Upper lobe of left lung (tissue), 6 donors: ENCODE data around the gene SUPT3H. TPM values are rescaled to one million over a fixed set of nuclear protein-coding genes. Genes with fewer than 3 reads are reported as not detected.

ENCODE experiments used
- ATAC-seq, 2 donors: fragments of 200-7000 bp; cut with Tn5 transposase; one replicate each; pipeline ENCODE4 v1.9.1; 2022; ENCODE audit warnings: mild to moderate bottlenecking in 2 of 2, moderate library complexity in 2 of 2; ENCODE audit not compliant: low FRiP score in 2 of 2
- DNase-seq, 2 donors: peaks; one replicate each; pipeline ENCODE4 v3.0.0-alpha.2; 2019 to 2020
- H3K27ac ChIP-seq, 4 donors: fragments of 200-600 bp; sonication (generic); one replicate each; pipeline ENCODE4 v1.5.1; 2016 to 2019
- H3K27me3 ChIP-seq, 4 donors: fragments of 200-600 bp; sonication (generic); one replicate each; pipeline ENCODE4 v1.5.1; 2017 to 2019
- H3K36me3 ChIP-seq, 4 donors: fragments of 200-600 bp; sonication (generic); one replicate each; pipeline ENCODE4 v1.5.1; 2016 to 2019
- H3K4me1 ChIP-seq, 4 donors: fragments of 200-600 bp; sonication (generic); one replicate each; pipeline ENCODE4 v1.5.1; 2018 to 2019
- H3K4me3 ChIP-seq, 4 donors: fragments of 200-600 bp; sonication (generic); one replicate each; pipeline ENCODE4 v1.5.1; 2017 to 2019; ENCODE audit warnings: mild to moderate bottlenecking in 2 of 4, moderate library complexity in 1 of 4
- H3K9me3 ChIP-seq, 4 donors: fragments of 200-600 bp; sonication (generic); one replicate each; pipeline ENCODE4 v1.5.1; 2018 to 2019
- EP300 ChIP-seq, 4 donors: sonication (generic); formaldehyde crosslinking; IDR thresholded peaks; one replicate each; pipeline ENCODE4 v1.5.1; 2017; ENCODE audit warnings: antibody characterized with exemption in 4 of 4, control low read depth in 2 of 4
- POLR2A ChIP-seq, 4 donors: fragments of 450-650 bp; IDR thresholded peaks; one replicate each; pipeline ENCODE4 v1.5.1; 2016 to 2017; ENCODE audit warnings: antibody characterized with exemption in 4 of 4, mild to moderate bottlenecking in 2 of 4
- POLR2AphosphoS5 ChIP-seq, 2 donors: sonication (generic); formaldehyde crosslinking; IDR thresholded peaks; one replicate each; pipeline ENCODE4 v1.5.1; 2017; ENCODE audit warnings: antibody characterized with exemption in 2 of 2
- WGBS, 2 donors: methylation state at CpG; one replicate each; pipeline ENCODE4 v1.1.5; 2017 to 2018; 5-methylcytosine and 5-hydroxymethylcytosine counted together
- total RNA-seq, 6 donors: library from RNA; depleted of rRNA in 4 of 6; stranded (reverse); fragments of >200 nt in 4 of 6; gene quantifications; one replicate each; pipeline versions ENCODE4 v1.1.0 to v1.2.1, GENCODE V29; 2016 to 2021
- TF ChIP-seq, protein P1 (sequence below), 6 experiments: fragments of 450-650 bp in 4 of 6; fragments of 200-600 bp in 2 of 6; sonication (generic) in 2 of 6; IDR thresholded peaks; one replicate each; pipeline ENCODE4 v1.5.1; 2016 to 2019; ENCODE audit warnings: antibody characterized with exemption in 6 of 6
- donor health status: DM: no; HTN: no; CAD: no; lungs with moderate emphysema.
- donor health status: DM: no; HTN: yes; CAD: no; lungs with severe emphysema.

SUPT3H gene
- total RNA-seq, 6 donors from 2014 or later, result 6.4 to 45.1 (median 8.9) TPM

GRCh38 chr6:45415788-45416518, 38.2 kb upstream of the SUPT3H start:
- TF ChIP-seq, protein P1, sequence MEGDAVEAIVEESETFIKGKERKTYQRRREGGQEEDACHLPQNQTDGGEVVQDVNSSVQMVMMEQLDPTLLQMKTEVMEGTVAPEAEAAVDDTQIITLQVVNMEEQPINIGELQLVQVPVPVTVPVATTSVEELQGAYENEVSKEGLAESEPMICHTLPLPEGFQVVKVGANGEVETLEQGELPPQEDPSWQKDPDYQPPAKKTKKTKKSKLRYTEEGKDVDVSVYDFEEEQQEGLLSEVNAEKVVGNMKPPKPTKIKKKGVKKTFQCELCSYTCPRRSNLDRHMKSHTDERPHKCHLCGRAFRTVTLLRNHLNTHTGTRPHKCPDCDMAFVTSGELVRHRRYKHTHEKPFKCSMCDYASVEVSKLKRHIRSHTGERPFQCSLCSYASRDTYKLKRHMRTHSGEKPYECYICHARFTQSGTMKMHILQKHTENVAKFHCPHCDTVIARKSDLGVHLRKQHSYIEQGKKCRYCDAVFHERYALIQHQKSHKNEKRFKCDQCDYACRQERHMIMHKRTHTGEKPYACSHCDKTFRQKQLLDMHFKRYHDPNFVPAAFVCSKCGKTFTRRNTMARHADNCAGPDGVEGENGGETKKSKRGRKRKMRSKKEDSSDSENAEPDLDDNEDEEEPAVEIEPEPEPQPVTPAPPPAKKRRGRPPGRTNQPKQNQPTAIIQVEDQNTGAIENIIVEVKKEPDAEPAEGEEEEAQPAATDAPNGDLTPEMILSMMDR (IDR thresholded peaks at IDR 0.05), result no peak
- TF ChIP-seq POLR2A (IDR thresholded peaks at IDR 0.05) (no peak), EP300 (IDR thresholded peaks at IDR 0.05) (no peak), POLR2AphosphoS5 (IDR thresholded peaks at IDR 0.05) (no peak)
- Histone ChIP-seq H3K9me3 (no peaks in the 10 kb centered on the region), H3K36me3 (no peaks in the 10 kb centered on the region), H3K4me3 (no peak overlapping the region), H3K27ac (no peak overlapping the region), H3K27me3 (peaks cover 0 to 16% (median 2%) of the 10 kb centered on the region in 4 donors), H3K4me1 (peaks cover 16 to 18% (median 17%) of the 10 kb centered on the region in 4 donors)
- no peak for ATAC-seq
- 67 to 70% methylated on average over 3 of the region's 3 CpGs for WGBS, 2 donors
- no peak for DNase-seq

GRCh38 chr6:45415315-45415714, 37.6 kb upstream of the SUPT3H start:
- WGBS, 2 donors, result 19 to 69% methylated on average over 2 of the region's 2 CpGs
- peaks cover 0 to 10% (median 2%) of the 10 kb centered on the region in 4 donors for H3K27me3 ChIP-seq

GRCh38 chr6:45411959-45412358, 34.2 kb upstream of the SUPT3H start:
- peaks cover 0 to 3% (median 0%) of the 10 kb centered on the region in 4 donors for H3K27me3 ChIP-seq
- no peak for ATAC-seq
- no peak for DNase-seq
- no peak overlapping the region for H3K4me3 ChIP-seq
- TF ChIP-seq POLR2AphosphoS5 (IDR thresholded peaks at IDR 0.05) (no peak), POLR2A (IDR thresholded peaks at IDR 0.05) (no peak), EP300 (IDR thresholded peaks at IDR 0.05) (no peak)
- TF ChIP-seq, protein P1 (IDR thresholded peaks at IDR 0.05), result no peak
- H3K9me3 ChIP-seq, result no peaks in the 10 kb centered on the region
- no peaks in the 10 kb centered on the region for H3K36me3 ChIP-seq
- WGBS, 2 donors, result 84 to 87% methylated on average over 5 of the region's 5 CpGs
- H3K4me1 ChIP-seq, result no peaks in the 10 kb centered on the region
- H3K27ac ChIP-seq, result no peak overlapping the region

More at GRCh38 chr6:45415315-45415714, 37.6 kb upstream of the SUPT3H start:
- Histone ChIP-seq H3K27ac (no peak overlapping the region), H3K4me1 (peaks cover 11 to 12% (median 12%) of the 10 kb centered on the region in 4 donors), H3K9me3 (no peaks in the 10 kb centered on the region), H3K4me3 (no peak overlapping the region), H3K36me3 (no peaks in the 10 kb centered on the region)
- ATAC-seq, result no peak
- TF ChIP-seq, protein P1 (IDR thresholded peaks at IDR 0.05), result no peak
- no peak for TF ChIP-seq POLR2AphosphoS5 (IDR thresholded peaks at IDR 0.05)
- TF ChIP-seq EP300 (IDR thresholded peaks at IDR 0.05), result no peak
- no peak for TF ChIP-seq POLR2A (IDR thresholded peaks at IDR 0.05)
- no peak for DNase-seq

DNA sequence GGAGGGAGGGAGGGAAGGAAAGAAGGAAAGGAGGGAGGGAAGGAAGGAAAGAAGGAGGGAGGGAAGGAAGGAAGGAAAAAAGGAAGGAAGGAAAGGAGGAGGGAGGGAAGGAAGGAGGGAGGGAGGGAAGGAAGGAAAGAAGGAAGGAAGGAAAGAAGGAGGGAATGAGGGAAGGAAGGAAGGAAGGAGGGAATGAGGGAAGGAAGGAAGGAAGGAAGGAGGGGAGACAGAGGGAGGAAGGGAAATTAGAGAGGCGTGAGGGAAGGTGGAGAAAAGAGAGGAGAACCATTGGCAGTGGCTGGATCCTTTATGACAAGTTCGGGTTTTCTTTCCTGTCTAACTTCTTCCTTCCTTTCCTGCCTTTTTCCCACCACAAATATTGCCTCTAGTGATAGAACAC, 22.3 kb upstream of the SUPT3H start:
- no peaks in the 10 kb centered on the region for H3K4me1 ChIP-seq
- DNase-seq, result no peak
- H3K4me3 ChIP-seq, result no peak overlapping the region
- H3K27ac ChIP-seq, result no peak overlapping the region
- no peak for TF ChIP-seq POLR2A (IDR thresholded peaks at IDR 0.05)
- no peaks in the 10 kb centered on the region for H3K9me3 ChIP-seq
- 79 to 80% methylated on average over 2 of the region's 2 CpGs for WGBS, 2 donors
- no peaks in the 10 kb centered on the region for H3K27me3 ChIP-seq
- no peak for ATAC-seq
- H3K36me3 ChIP-seq, result no peaks in the 10 kb centered on the region

GRCh38 chr6:45398075-45398813, 20.5 kb upstream of the SUPT3H start:
- WGBS, 2 donors, result 70 to 79% methylated on average over 2 of the region's 2 CpGs
- Histone ChIP-seq H3K9me3 (no peaks in the 10 kb centered on the region), H3K27ac (no peak overlapping the region), H3K4me1 (no peaks in the 10 kb centered on the region), H3K27me3 (no peaks in the 10 kb centered on the region), H3K4me3 (no peak overlapping the region), H3K36me3 (no peaks in the 10 kb centered on the region)
- DNase-seq (no peak), ATAC-seq (no peak)
- TF ChIP-seq POLR2A (IDR thresholded peaks at IDR 0.05) (no peak), POLR2AphosphoS5 (IDR thresholded peaks at IDR 0.05) (no peak), EP300 (IDR thresholded peaks at IDR 0.05) (no peak)
- TF ChIP-seq, protein P1 (IDR thresholded peaks at IDR 0.05), result no peak
